Stimulated activated CD4-positive, alpha-beta T cell treated with anti-CD3 and anti-CD28 coated beads, Interleukin-15, amount 100 ng/mL, for 24 hours (primary cell): ENCODE data around the gene SLC20A1.
"Not testable (repeated sequence)": the region's sequence is repeated elsewhere in the genome, so short reads cannot be mapped to it uniquely, and the experiment has no call there.

ENCODE experiments used
- DNase-seq: peaks from one replicate; pipeline ENCODE4 v3.0.0-alpha.2; 2020

Gene SLC20A1, protein sequence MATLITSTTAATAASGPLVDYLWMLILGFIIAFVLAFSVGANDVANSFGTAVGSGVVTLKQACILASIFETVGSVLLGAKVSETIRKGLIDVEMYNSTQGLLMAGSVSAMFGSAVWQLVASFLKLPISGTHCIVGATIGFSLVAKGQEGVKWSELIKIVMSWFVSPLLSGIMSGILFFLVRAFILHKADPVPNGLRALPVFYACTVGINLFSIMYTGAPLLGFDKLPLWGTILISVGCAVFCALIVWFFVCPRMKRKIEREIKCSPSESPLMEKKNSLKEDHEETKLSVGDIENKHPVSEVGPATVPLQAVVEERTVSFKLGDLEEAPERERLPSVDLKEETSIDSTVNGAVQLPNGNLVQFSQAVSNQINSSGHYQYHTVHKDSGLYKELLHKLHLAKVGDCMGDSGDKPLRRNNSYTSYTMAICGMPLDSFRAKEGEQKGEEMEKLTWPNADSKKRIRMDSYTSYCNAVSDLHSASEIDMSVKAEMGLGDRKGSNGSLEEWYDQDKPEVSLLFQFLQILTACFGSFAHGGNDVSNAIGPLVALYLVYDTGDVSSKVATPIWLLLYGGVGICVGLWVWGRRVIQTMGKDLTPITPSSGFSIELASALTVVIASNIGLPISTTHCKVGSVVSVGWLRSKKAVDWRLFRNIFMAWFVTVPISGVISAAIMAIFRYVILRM

DNA sequence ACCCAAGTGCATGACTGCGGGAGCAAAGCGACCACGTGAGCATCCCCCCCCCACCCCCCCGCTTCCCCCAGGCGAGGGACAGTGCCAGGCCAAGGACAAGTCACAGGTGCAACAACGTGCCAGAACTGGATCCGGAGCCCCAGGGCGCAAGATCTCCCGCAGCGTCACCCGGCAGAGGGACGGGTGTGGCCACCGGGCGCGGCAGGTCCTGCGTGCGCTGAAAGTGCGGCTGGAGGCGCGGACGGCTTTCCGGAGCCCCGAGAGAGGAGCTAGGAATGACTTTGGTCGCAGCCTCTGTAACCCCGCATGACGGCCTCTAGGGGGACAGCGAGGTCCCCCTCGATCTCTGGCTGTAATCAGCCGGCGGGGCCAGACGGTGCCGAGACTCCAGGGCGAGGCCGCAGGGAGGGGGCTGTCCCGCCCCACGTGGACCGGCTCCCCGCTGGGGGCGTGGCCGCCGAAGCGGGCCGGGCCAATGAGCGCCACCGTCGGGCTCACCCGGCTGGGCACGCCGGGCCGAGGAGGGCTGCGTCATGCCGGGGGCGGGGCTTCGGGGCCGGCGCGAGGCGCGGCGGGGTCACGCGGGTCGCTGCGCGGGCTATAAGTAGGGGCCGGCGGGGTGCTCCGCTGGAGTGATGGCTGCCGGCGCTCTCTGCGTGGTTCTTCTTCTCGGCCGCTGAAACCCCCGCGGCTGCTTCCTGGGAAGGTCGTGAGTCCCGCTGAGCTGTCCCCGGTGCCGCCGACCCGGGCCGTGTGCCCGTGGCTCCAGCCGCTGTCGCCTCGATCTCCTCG, at the start of gene SLC20A1:
SLC20A1 (plus strand) TSS at position 630 of the 792 bp plus-strand sequence. CDS start 890 bp downstream, outside the sequence.
- DNase-seq = peak; percentile 99

DNA sequence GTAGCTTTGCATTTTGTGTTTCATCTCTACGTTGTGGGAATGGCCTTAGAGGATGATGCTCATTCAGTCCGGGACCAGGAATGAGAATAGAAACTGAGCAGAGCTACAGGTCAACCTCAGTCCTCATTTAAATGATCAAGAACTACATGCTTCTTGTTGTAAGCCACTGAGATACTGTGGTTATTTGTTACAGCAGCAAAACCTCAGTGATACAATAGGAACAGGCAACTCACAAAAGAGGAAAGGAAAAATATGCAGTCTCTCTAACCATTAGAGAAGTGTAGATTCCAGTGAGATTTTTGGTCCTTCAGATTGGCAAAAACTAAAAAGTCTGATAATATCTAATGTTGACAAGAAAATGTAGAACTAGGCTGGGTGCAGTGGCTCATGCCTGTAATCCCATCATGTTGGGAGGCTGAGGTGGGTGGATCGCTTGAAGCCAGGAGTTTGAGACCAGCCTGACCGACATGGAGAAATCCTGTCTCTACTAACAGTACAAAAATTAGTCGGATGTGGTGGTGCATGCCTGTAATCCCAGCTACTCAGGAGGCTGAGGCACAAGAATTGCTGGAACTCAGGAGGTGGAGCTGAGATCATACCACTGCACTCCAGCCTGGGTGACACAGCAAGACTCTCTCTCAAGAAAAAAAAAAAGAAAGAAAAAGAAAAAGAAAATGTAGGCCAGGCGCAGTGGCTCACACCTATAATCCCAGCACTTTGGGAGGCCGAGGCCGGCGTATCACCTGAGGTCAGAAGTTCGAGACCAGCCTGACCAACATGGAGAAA, 48.0 kb upstream of the SLC20A1 start:
- DNase-seq = no peak

DNA sequence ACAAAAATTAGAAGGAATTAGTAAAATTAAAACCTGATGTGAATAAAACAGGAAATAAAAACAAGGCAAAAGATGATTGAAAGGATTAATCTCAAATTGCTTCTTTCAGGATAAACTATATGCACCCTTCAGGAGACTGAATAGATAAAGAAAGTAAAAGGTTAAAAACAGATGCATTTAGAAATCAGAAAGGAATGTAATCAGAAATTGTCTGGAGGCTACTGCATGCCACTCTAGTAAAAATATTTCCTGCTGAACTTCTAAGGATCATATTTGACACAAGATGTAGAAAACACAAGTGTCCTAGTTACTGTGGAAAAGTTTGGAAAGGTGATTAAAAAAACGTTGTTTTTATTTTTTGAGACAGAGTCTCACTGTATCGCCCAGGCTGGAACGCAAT, 45.1 kb upstream of the SLC20A1 start:
- DNase-seq = no peak

DNA sequence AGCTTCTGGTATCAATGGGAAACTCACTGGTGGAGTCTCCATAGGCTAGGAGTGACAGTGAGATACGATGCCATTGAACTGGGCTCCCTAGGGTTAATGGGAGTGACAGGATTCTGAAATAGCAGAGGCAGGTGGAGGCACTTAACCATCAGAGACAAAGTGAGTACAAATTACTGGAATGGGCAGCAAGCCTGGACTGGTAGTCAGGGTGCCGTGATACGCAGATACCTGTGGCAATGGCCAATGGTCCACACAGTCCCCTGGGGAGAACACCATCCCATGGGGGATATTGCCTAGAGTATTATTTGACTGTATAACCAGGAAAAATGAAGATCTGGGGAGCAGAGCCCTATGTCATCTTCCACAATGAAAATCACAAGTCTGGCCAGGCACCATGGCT, 44.0 kb upstream of the SLC20A1 start:
- DNase-seq = no peak

DNA sequence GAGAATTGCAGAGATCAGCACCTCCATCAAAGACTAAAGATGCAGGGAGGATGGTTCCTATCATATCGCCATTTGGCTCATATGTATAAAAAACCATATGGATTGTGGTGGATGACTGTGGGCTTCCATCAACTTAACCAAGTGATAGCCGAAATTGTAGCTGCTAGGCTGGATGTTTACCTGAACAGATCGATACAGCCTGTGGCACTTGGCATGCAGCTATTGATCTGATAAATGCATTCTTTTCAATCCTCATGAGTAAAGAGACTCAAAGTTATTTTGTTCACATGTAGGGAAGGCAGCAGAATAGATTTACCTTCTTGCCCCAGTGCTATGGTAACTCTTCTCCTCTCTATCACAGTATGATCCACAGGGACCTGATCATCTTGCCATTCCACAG, 42.8 kb upstream of the SLC20A1 start:
- DNase-seq = no peak

DNA sequence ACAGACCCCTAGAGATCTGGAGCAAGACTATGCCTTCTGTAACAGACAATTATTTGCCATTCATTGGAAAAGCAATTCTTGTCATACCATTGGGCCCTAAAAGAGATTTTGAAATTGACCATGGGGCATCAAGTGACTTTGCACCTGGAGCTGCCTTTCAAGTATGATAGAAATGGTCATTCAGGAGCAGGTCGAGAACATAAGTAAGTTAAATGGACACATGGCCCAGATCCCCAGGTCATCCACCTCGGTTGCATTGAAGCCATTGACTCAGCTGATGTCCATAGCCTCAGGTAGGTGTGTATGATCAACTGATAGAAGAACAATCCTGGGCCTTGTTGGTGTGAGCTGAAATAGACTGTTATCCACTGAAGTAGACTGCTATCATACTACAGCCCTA, 42.0 kb upstream of the SLC20A1 start:
- DNase-seq = no peak

DNA sequence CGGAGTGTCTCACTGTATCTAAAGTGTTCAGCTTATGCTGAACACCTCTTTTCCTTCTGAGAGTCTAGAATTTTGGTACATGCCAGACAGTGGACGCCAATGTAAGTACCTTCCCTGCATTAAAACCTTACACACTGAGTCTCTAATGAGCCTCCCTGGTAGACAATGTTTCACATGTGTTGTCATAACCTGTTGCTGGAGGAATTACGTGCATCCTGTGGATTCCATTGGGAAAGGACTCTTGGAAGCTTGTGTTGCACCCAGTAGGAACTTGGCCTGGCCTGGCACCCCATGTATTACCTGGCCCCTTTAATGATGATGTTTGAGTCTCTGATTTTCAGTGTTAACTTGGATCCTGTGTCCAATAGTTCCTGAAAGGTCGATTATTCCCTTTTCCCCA, 40.8 kb upstream of the SLC20A1 start:
- no peak for DNase-seq

DNA sequence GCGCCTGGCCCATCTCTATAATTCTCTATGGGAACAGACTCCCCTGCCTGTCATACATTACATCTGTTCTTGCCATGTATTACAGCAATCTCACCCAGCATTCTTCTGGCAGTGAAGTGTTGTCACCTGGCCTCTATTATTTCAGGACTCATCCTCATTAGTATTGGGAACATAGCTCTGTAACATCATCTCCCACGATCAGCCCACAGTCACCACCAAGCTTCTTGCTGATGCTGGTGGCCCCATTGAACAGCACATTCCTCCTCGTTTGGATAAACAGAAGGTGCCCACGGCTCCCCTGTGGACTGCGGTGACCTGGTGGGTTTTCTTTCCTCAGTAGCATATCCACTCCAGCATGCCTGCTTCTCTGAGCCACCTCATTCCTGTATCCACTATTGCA, 39.8 kb upstream of the SLC20A1 start:
- DNase-seq = no peak

DNA sequence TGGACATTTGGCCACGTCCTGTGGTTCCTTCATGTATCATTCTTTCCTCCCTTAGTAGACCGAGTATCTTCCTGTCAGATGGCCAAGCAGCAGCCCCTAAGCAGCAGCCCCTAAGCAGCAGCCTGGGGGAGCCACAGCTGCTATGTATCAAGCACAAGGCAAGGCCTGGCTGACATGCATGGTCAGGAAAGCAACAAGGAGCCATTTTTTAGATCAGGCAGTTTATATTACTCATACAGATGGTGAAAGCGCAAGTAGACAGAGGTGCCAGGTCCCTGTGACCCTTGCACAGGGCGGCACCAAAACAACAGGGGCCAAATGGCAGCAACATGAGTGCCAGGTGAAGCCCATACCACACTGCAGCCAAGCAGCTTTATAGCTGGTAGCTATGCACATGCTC, 39.2 kb upstream of the SLC20A1 start:
- no peak for DNase-seq

DNA sequence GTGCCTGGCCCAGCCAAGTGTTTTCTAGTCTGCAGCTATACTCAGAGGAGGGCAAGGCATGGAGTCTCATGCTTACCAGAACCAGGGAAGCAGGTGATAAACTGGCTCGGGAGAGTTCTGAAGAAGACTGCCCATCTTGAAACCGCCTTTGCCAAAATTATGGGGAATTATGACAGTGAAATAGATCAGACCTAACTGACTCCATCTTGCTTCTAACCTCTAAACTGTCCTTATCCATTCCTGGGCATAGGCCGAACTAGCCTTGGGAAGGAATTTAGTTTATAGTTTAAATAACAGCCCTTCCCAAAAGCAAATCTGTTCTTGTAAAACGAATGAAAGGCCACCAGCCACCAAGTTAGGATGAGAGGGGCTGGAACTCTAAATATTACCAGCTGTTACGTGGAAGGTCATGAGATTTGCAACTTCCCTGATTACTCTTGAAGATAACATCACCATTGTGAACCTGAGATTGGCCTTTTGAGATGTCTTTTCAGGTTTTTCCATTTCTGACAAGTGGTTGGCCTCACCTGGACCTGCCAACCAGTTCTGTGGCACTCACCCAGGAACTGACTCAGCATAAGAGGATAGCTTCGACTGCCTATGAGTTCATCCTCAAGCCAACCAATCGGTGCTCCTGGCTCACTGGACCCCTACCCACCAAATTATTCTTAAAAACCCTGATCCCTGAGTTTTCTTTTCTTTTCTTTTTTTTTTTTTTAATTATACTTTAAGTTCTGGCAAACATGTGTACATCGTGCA, 37.9 kb upstream of the SLC20A1 start:
- no peak for DNase-seq

DNA sequence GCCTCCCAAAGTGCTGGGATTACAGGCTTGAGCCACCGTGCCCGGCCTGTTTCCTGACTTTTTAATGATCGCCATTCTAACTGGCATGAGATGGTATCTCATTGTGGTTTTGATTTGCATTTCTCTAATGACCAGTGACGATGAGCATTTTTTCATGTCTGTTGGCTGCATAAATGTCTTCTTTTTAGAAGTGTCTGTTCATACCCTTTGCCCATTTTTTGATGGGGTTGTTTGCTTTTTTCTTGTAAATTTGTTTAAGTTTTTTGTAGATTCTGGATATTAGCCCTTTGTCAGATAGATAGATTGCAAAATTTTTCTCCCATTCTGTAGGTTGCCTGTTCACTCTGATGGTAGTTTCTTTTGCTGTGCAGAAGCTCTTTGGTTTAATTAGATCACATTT, 36.4 kb upstream of the SLC20A1 start:
- DNase-seq = not testable (repeated sequence)

DNA sequence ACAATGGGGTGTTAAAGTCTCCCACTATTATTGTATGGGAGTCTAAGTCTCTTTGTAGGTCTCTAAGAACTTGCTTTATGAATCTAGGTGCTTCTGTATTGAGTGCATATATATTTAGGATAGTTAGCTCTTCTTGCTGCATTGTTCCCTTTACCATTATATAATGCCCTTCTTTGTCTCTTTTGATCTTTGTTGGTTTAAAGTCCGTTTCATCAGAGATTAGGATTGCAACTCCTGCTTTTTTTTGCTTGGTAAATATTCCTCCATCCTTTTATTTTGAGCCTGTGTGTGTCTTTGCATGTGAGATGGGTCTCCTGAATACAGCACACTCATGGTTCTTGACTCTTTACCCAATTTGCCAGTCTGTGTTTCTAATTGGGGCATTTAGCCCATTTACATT, 33.5 kb upstream of the SLC20A1 start:
- DNase-seq = not testable (repeated sequence)

DNA sequence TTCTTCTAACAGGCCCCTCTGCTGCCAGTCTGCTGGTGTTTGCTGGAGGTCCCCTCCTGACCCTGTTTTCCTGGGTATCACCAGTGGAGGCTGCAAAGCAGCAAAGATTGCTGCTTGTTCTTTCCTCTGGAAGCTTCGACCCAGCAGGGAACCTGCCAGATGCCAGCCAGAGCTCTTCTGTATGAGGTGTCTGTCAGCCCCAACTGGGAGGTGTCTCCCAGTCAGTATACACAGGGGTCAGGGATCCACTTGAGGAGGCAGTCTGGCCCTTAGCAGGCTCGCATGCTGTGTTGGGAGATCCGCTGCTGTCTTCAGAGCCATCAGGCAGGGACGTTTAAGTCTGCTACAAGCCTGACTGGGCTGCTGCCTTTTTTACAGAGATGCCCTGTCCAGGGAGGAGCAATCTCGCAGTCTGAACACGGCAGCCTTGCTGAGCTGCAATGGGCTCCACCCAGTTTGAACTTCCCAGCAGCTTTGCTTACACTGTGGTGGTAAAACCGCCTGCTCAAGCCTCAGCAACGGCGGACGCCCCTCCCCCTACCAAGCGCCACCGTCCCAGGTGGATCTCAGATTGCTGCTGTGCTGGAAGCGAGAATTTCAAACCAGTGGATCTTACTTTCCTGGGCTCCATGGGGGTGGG, 31.4 kb upstream of the SLC20A1 start:
- DNase-seq = no peak

DNA sequence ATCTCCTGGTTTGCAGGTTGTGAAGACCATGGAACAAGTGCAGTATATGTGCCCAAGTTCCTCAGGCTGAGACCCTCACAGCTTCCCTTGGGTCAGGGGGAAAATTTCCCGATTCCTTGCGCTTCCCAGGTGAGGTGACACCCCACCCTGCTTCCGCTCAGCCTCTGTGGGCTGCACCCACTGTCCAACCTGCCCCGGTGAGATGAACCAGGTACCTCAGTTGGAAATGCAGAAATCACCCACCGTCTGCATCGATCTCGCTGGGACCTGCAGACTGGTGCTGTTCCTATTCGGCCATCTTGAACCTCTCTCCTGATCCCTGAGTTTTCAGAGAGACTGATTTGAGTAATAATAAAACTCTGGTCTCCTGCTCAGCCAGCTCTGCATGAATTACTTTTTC, 30.7 kb upstream of the SLC20A1 start:
- DNase-seq = no peak

DNA sequence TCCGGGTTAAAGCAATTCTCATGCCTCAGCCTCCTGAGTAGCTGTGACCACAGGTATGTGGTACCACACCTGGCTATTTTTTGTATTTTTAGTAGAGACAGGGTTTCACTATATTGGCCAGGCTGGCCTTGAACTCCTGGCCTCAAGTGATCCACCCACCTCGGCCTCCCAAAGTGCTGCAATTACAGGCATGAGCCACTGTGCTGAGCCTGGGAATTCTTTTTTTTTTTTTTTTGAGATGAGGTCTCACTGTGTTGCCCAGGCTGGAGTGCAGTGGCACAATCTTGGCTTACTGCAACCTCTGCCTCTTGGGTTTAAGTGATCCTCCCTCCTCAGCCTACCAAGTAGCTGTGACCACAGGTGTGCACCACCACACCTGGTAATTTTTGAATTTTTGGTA, 29.9 kb upstream of the SLC20A1 start:
- not testable (repeated sequence) for DNase-seq

DNA sequence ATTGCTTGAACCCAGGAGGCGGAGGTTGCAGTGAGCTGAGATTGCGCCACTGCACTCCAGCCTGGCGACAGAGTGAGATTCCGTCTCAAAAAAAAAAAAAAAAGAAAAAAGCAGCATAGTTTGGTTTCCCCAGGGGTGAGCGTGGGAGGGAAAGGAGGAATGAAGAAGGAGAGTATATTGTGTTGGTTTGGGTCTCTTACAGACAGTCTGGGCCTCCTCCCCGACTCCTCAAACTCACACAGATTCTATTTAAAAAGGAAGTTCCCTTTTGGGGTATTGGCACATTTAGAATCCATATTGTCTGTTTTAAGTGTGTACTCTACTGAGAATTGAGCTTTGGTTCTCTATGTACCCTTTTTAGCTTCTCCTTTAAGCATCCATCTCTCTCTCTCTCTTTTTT, 27.4 kb upstream of the SLC20A1 start:
- no peak for DNase-seq

DNA sequence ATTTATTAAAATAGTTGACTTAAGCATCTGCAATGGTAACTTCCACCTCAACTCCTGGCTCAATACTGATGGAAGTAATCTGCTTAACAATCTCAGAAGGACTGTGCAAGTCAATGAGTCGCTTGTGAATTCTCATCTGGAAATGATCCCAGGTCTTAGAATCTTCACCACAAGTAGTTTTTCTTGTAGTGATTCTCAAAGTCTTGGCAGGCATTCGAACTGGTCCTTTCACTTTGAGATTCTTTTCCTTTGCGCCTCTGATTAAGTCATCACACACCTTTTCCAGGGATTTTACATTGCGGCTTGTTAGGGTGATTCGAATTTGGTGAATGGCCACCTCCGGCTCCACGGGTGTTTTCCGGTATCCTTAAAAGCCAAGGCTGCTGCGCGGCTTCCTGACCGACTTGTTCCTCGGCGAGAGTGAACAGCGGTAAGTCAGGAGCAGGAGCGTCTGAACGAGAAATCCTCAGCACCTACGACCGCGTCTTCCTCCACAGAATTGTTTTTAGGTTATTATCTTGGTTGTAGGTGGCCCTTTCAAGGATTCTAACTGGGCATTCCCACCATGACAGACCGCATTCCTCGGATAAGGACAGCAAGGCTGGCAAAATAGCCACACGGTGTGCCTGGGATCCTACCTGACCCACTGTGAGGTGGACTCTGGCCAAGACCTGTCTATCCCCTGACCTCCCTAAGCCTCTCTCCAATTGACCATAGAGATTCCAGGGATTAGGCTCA, 23.8 kb upstream of the SLC20A1 start:
- no peak for DNase-seq

DNA sequence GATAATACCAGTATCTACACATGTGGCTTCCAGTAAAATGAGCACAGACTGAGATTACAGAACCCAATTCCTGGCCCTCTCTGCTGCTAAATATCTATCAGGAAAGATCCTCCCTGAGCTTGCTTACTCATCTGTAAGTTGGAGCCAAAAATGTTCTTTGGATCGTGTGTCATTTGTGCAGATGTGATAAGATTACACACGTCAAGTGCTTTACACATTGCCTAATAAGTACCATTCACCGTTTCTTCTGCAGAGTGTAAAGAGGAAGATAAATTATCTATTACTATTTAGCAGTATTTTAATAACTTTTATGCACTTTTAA, 23.2 kb upstream of the SLC20A1 start:
- no peak for DNase-seq

DNA sequence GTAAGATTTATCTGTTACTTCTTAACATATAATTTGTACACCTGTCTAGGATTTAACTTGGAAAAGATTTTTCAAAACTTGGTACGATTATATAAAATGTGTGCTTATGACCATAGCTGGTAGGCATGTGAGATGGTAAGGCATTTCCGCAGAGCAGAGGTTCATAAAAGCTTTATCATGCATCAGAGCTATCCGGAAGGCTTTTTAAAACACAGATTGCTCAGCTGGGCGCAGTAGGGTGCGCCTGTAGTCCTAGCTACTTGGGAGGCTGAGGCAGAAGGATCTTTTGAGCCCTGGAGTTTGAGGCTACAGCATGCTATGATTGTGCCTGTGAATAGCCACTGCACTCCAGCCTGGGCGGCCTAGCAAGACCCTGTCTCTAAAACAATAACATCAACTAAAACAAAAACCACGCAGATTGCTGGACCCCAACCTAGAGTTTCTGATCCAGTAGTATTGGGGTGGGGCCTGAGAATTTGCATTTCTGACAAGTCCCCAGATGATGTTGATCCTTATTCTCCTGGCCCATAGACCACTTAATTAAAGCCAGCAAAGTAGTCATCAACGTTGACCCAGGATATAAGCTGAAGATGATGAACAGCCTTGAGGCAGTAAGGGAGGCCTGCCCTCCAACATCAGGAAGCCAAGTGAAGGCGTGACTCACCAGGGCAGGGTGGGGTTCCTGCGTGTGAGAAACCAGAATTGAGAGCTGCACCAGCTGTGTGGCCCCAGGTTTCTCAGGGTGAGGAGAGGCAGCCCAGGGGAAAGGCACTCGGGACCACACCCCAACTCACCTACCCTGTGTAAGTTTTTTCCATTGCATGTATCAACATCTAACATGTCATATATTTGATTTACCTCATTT, 21.6 kb upstream of the SLC20A1 start:
- peak; percentile 85 for DNase-seq
